GM12801 (cell line): Measurements from ENCODE around the gene ANKFN1.

ENCODE experiments used
- TF ChIP-seq, protein P1 (sequence below): IDR thresholded peaks from one replicate; pipeline ENCODE4 v1.5.1; 2011; ENCODE audit warnings: control low read depth; ENCODE audit not compliant: insufficient read length; ENCODE audit errors: extremely low read depth

The ANKFN1 gene

DNA sequence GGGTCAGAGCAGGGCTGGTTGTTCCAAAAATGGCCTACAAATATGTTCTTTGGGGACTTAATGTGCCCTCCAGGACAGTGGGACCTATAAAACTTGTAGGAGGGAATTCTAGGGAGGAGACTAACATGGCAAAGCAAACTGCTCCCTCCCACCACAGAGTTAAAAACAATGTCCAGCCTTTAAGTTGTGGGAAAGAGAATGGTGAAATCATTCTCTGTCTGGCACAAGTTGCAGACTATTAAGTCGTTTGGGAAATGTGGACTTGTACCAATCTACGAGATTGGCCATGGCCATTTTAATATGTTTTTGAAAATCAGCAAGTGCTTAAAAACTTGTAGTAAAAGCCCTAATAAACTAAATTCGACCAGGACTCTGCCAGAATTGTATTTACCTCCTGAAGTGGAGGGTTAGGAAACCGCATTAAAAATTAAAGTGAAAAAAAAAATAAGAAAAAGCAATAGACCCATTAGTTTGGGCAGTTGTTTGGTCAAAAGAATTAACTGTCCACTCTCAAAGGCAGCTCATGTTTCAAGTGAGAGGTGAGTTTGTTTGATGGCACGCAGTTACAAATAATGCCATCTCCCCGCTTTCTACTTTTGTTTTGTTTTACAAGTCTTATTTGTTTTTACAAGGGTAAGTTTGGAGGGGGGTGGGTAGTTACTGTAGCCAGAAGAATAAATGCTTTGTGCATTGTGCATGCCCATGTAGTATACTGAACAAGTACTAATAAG, 32.4 kb downstream of the ANKFN1 start:
- TF ChIP-seq, protein P1, sequence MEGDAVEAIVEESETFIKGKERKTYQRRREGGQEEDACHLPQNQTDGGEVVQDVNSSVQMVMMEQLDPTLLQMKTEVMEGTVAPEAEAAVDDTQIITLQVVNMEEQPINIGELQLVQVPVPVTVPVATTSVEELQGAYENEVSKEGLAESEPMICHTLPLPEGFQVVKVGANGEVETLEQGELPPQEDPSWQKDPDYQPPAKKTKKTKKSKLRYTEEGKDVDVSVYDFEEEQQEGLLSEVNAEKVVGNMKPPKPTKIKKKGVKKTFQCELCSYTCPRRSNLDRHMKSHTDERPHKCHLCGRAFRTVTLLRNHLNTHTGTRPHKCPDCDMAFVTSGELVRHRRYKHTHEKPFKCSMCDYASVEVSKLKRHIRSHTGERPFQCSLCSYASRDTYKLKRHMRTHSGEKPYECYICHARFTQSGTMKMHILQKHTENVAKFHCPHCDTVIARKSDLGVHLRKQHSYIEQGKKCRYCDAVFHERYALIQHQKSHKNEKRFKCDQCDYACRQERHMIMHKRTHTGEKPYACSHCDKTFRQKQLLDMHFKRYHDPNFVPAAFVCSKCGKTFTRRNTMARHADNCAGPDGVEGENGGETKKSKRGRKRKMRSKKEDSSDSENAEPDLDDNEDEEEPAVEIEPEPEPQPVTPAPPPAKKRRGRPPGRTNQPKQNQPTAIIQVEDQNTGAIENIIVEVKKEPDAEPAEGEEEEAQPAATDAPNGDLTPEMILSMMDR = no peak

DNA sequence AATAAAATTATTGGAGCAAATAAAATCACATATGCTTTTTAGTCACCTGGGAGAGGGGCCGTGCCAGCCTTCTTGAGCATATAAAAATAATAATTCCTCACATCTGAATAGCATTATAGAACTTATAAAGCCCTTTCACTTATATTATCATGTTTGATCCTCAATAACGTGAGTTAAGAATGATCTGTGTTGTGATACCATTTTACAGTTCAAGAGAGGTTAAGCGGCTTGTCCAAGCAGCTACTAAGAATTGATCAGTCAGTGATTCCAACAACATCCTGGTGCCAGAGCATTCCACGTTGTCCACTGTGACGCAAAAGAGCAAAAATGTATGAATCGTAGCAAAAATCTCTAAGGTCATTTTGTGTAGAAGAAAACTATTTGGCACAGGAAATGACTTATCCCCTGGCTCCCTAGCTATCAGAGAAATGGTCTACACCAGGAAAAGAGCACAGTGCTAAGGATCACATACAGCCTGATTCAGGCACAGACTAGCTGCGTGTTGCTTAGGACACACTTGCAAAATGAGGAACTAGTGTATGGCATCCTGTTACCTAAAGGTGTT, 33.0 kb downstream of the ANKFN1 start:
- TF ChIP-seq, protein P1 = no peak

DNA sequence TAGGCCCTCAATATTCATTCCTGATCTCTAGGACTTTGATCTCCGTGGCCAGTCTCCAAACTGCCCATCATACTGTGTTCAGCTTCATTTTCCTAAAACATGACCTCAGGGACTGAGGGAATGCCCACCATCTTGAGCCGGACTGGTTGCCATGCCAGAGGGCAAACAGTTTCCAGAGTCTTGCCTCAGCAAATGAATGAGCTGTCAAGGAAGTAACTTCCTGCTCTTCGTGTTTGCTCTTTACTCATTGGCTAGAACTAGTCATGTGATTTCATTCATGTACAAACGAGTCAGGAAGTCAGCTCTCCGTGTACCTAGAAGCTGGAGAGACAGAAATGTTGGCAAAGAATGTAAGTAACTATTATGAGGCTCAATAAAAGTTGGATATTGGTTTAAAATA, 50.2 kb downstream of the ANKFN1 start:
- TF ChIP-seq, protein P1 = no peak

DNA sequence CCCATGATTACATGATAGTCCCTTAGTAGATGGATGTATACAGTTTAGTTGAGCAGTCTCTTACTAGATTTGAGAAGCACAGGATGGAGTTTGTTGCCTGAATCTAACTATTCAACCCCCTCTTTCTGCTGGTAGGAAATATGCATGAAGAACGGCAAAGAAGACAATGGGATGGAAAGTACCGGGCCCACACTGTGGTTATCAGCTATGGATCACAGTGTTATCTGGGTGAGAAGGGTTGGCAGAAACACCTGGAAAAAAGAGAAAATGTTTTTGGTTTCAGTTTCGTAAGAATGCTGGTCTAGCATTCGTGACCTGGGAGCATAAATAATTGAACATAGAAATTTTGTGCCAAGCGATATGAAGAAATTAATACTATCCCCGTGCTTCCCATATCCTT, 53.1 kb downstream of the ANKFN1 start:
- TF ChIP-seq, protein P1 = no peak

DNA sequence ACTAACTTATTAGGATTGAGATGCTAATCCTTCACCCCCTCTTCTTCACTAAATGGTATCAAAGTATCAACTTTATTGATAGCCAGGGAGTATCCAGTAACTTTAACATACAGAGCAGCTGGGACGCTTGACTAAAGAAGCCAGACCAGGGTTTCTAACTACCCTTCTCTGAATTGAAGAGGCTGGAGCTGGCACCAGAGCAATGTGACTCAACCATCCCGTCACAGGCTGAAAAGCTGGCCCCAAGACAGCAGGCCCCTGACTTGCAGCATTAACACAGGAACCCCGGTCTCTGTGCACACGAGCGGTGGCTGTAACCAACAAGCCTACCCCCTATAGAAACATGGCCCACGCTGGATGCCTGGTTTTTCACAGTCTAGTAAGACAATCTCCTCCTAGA, 59.8 kb downstream of the ANKFN1 start:
- TF ChIP-seq, protein P1 = no peak

DNA sequence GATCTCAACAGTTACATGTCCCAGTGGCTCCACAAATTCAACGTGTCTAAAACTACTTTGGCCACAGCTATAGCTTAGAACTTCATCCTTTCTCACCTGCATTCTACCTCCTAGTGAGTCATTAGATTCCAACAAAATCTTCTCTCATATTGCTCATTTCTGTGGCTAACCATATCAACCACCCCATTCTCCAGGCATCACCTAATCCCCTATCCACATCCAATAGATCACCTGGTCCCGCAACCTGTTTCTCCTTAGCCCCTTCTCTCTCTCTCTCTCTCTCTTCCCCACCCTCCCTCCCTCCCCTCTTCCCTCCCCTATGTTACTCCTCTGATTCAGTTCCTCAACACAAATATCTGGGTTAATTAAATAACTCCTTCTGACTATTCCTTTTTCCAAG, 64.6 kb downstream of the ANKFN1 start:
- TF ChIP-seq, protein P1 = no peak

DNA sequence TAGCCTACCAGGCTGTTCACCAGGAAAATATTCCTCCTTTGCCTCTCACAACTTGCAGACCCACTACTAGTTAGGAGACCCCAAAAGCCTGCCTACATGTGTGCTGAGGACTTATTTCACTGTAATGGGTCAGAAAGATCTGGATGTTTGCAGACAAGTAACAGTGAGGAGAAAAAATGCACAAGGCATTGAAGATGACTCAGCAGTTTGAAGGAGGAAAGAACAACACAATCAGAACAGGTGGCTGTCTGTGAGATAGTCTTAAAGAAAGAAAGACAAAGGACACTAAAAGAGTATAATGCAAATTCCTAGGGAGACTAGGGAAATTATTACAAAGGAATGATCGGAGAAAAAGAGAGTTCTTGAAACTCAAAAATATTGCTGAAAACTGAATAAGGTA, 69.0 kb downstream of the ANKFN1 start:
- TF ChIP-seq, protein P1 = no peak

DNA sequence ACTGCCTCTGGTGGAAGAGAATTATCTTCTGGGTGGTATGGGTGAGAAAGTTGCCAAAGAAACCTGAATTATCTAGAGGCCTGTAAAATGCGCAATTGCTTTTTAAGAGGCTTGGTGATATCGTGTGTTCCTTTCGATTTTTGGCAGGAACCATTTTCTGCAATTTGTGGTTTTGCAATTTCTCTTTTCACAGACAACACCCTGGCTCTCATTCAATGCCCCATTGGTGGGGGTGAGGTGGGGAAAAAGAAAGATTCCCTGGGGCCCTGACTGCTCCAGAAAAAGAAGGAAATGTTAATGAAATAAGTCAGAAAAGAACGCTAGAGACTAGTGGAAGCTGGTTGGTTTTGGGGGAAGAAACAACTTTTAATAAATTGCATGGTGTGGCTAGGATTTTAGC, 77.4 kb downstream of the ANKFN1 start:
- TF ChIP-seq, protein P1 = no peak
